Choroid plexus epithelial cell (primary cell): Measurements from ENCODE around the gene SIRT5.

ENCODE experiments used
- DNase-seq: peaks from one replicate; pipeline ENCODE4 v3.0.0-alpha.2; 2010; ENCODE audit warnings: low read depth
- H3K4me3 ChIP-seq: 2 replicates; pipeline ENCODE4 v1.5.1; 2011; ENCODE audit warnings: low read depth, mild to moderate bottlenecking, control low read depth, low read length, moderate library complexity
- TF ChIP-seq, protein P1 (sequence below): conservative IDR thresholded peaks from 2 replicates; pipeline ENCODE4 v1.5.1; 2011; ENCODE audit warnings: low read depth, mild to moderate bottlenecking, control low read depth, inconsistent platforms, low read length, moderate library complexity

The SIRT5 gene

DNA sequence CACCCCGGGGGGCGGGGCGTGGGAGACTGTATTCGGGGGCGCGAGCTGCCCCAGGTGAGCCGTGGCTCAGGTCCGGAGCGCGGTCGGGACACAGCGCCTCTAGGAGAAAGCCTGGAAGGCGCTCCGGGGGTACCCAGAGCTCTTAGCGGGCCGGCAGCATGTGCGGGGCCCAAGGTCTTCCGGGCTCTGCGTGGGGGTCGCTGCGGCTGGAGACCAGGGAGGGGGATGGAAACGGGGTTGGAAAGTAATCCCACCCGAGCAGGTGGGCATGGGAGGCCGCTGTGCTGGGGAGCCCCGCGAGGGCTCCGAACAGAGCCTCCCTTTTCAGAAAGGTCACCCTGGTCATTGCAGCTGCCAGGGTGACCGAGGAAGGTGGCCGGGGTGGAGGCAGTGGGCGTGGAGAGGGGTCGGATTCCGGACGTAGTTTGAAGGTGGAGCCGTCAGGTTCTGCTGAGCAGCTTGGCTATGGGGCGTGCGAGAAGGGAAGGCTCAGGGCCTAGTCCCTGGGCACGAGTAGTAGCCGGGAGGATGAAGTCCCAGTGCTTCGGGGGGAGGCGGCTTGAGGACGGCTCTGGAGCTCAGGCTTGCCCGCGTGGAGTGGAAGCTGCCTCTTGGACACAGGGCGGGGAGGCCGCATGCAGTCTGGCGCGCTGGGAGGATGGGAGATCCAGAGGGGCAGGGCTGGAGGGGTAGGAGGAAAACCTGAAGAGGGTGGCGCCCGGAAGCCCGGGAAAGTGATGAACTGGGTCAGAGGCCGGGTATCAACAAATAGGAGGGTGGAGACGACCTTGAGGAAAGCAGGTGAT, at the start of gene SIRT5:
Gene SIRT5, plus strand, starts transcription at position 31 of the 806 bp plus-strand sequence. CDS start 9,510 bp downstream, outside the sequence.
- TF ChIP-seq, protein P1, sequence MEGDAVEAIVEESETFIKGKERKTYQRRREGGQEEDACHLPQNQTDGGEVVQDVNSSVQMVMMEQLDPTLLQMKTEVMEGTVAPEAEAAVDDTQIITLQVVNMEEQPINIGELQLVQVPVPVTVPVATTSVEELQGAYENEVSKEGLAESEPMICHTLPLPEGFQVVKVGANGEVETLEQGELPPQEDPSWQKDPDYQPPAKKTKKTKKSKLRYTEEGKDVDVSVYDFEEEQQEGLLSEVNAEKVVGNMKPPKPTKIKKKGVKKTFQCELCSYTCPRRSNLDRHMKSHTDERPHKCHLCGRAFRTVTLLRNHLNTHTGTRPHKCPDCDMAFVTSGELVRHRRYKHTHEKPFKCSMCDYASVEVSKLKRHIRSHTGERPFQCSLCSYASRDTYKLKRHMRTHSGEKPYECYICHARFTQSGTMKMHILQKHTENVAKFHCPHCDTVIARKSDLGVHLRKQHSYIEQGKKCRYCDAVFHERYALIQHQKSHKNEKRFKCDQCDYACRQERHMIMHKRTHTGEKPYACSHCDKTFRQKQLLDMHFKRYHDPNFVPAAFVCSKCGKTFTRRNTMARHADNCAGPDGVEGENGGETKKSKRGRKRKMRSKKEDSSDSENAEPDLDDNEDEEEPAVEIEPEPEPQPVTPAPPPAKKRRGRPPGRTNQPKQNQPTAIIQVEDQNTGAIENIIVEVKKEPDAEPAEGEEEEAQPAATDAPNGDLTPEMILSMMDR = no peak
- peak; percentile 90 for DNase-seq
- peak within 1 kb of the TSS; percentile 80 for H3K4me3 ChIP-seq

- TF ChIP-seq, protein P1 = no peak
- no peak for DNase-seq
- no peak overlapping the region for H3K4me3 ChIP-seq
Measured at GRCh38 chr6:13524801-13525508, 49.4 kb upstream of the SIRT5 start.

DNA sequence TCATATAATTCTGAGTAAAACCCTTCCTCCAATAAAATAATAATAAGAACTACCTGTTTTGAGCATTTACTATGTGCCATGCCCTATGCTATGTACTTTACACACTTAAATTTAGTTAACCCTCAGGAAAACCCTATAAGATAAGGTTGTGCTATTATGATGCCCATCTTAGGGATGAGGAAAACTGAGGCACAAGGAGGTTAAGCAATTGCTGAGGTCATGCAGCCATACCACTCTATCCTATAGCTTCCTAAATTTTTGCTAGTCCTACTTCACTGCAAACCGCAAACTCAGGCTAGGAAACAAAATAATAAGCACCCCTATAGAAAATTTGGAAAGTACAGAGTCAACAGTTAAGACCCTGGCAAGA, 48.1 kb upstream of the SIRT5 start:
- TF ChIP-seq, protein P1 = no peak
- no peak overlapping the region for H3K4me3 ChIP-seq
- no peak for DNase-seq

GRCh38 chr6:13526727-13527670, 47.4 kb upstream of the SIRT5 start:
- H3K4me3 ChIP-seq = no peak overlapping the region
- TF ChIP-seq, protein P1 = no peak
- DNase-seq = no peak

GRCh38 chr6:13527671-13528056, 46.7 kb upstream of the SIRT5 start:
- TF ChIP-seq, protein P1 = no peak
- H3K4me3 ChIP-seq = no peak overlapping the region
- DNase-seq = no peak

- TF ChIP-seq, protein P1 = peak; percentile 28
- DNase-seq = peak; percentile 30
- no peak overlapping the region for H3K4me3 ChIP-seq
Measured at GRCh38 chr6:13528232-13528631, 46.2 kb upstream of the SIRT5 start.
